GM10248 (cell line): ENCODE results near the gene FCRL5.

Experiments
- CTCF ChIA-PET: fragments of 300-600 bp; sonication (Branson Sonifier 250); formaldehyde crosslinking; extraction: SDS; loops from one replicate; lab custom pipeline; 2021; ENCODE audit warnings: antibody characterized with exemption; lab: Yijun Ruan, JAX
- POLR2A ChIA-PET: fragments of 350-650 bp; sonication (Branson Sonifier 250); formaldehyde crosslinking; extraction: SDS; loops from one replicate; lab custom pipeline; 2020; ENCODE audit warnings: antibody characterized with exemption; lab: Yijun Ruan, JAX
- DNase-seq: peaks from one replicate; pipeline ENCODE4 v3.0.0; 2012; ENCODE audit errors: extremely low spot score
- CTCF ChIP-seq: IDR thresholded peaks from 2 replicates; pipeline ENCODE4 v1.5.1; 2012; ENCODE audit warnings: mild to moderate bottlenecking, low read depth; ENCODE audit errors: extremely low read depth, missing control alignments, control extremely low read depth

The FCRL5 gene

GRCh38 chr1:157505481-157506272 lies 46.6 kb downstream of the FCRL5 start:
- DNase-seq, result peak; percentile 75
- CTCF ChIA-PET, result interaction anchor here (0.9 to 3.0 kb wide), 52 partner anchors 8 to 1493 kb away, joined by 3 to 42 read pairs (median 5); partner anchors contain the start of gene FCRL5
- POLR2A ChIA-PET, result no interaction called here
- TF ChIP-seq CTCF, result peak; percentile 84

- POLR2A ChIA-PET, result no interaction called here
- CTCF ChIA-PET, result interaction anchor here (0.9 to 3.0 kb wide), 30 partner anchors 8 to 1494 kb away, joined by 3 to 42 read pairs (median 6); partner anchors contain the start of gene FCRL5
- no peak for TF ChIP-seq CTCF
- DNase-seq, result no peak
Observed at GRCh38 chr1:157504646-157505045, 47.7 kb downstream of the FCRL5 start.

GRCh38 chr1:157499521-157499920 lies 52.8 kb downstream of the FCRL5 start:
- CTCF ChIA-PET, result interaction anchor here (1.0 to 1.5 kb wide), 3 partner anchors 21 to 129 kb away, joined by 3 read pairs; no protein-coding TSS in a partner anchor
- TF ChIP-seq CTCF, result no peak
- POLR2A ChIA-PET, result no interaction called here
- DNase-seq, result no peak

GRCh38 chr1:157498736-157499090 lies 53.6 kb downstream of the FCRL5 start:
- TF ChIP-seq CTCF, result no peak
- CTCF ChIA-PET, result interaction anchor here (1.4 to 5.0 kb wide), 3 partner anchors 15 to 411 kb away, joined by 3 to 56 read pairs (median 3); no protein-coding TSS in a partner anchor
- POLR2A ChIA-PET, result no interaction called here
- DNase-seq, result no peak

GRCh38 chr1:157497987-157498735 lies 54.2 kb downstream of the FCRL5 start:
- ChIA-PET POLR2A (no interaction called here), CTCF (interaction anchor here (1.2 to 5.0 kb wide), 5 partner anchors 8 to 410 kb away, joined by 3 to 56 read pairs (median 3); no protein-coding TSS in a partner anchor)
- no peak for DNase-seq
- no peak for TF ChIP-seq CTCF

- no peak for TF ChIP-seq CTCF
- DNase-seq, result no peak
- ChIA-PET POLR2A (no interaction called here), CTCF (interaction anchor here (1.1 to 5.0 kb wide), 8 partner anchors 9 to 333 kb away, joined by 3 to 56 read pairs (median 26); no protein-coding TSS in a partner anchor)
Observed at GRCh38 chr1:157497284-157497683, 55.0 kb downstream of the FCRL5 start.
